HG03342 (cell line): Measurements from ENCODE around the gene LSM3.
A peak's percentile ranks its signal among the peaks of the same experiment; 100 is the strongest.

Experiments used
- ATAC-seq: cut with Tn5 transposase; IDR thresholded peaks from one replicate; pipeline ENCODE4 v1.9.1; 2021; ENCODE audit warnings: mild to moderate bottlenecking, moderate library complexity; ENCODE audit not compliant: unreplicated experiment

The LSM3 gene

GRCh38 chr3:14143271-14144225 lies 35.1 kb upstream of the LSM3 start:
- no peak for ATAC-seq

- peak; percentile 96 for ATAC-seq
Measured at GRCh38 chr3:14144423-14145075, 34.1 kb upstream of the LSM3 start.

- ATAC-seq = no peak
Measured at GRCh38 chr3:14145236-14145635, 33.4 kb upstream of the LSM3 start.

GRCh38 chr3:14145670-14146380 lies 32.8 kb upstream of the LSM3 start:
- ATAC-seq = no peak

GRCh38 chr3:14146381-14147065 lies 32.1 kb upstream of the LSM3 start:
- no peak for ATAC-seq

- ATAC-seq = no peak
Measured at GRCh38 chr3:14147066-14147435, 31.6 kb upstream of the LSM3 start.

GRCh38 chr3:14147617-14148016 lies 31.0 kb upstream of the LSM3 start:
- ATAC-seq = no peak

- no peak for ATAC-seq
Measured at GRCh38 chr3:14148041-14148985, 30.3 kb upstream of the LSM3 start.

GRCh38 chr3:14150078-14150477 lies 28.5 kb upstream of the LSM3 start:
- ATAC-seq = no peak

- ATAC-seq = no peak
Measured at GRCh38 chr3:14150491-14151230, 28.0 kb upstream of the LSM3 start.

GRCh38 chr3:14151471-14152083 lies 27.0 kb upstream of the LSM3 start:
- ATAC-seq = no peak

GRCh38 chr3:14152233-14152962 lies 26.2 kb upstream of the LSM3 start:
- ATAC-seq = no peak

GRCh38 chr3:14152963-14153355 lies 25.7 kb upstream of the LSM3 start:
- no peak for ATAC-seq

GRCh38 chr3:14153663-14154062 lies 25.0 kb upstream of the LSM3 start:
- no peak for ATAC-seq

- no peak for ATAC-seq
Measured at GRCh38 chr3:14154276-14154675, 24.3 kb upstream of the LSM3 start.

- ATAC-seq = no peak
Measured at GRCh38 chr3:14154895-14155440, 23.6 kb upstream of the LSM3 start.

GRCh38 chr3:14156201-14156600 lies 22.4 kb upstream of the LSM3 start:
- no peak for ATAC-seq
